GM23338 (cell line): Measurements from ENCODE around the gene ISCA1. TPM values are rescaled to one million over a fixed set of nuclear protein-coding genes. Genes with fewer than 3 reads are reported as not detected.

Experiments
- ATAC-seq: fragments of 200-7000 bp; cut with Tn5 transposase; 3 replicates; pipeline ENCODE4 v1.9.1; 2020
- DNase-seq: peaks from one replicate; pipeline ENCODE4 v3.0.0-alpha.2; 2015; ENCODE audit warnings: low spot score
- H2AFZ ChIP-seq: fragments of 200-600 bp; sonication (generic); 2 replicates; pipeline ENCODE4 v1.8.0; 2016; ENCODE audit warnings: antibody characterized with exemption, mild to moderate bottlenecking, moderate library complexity
- H3F3A ChIP-seq: fragments of 200-600 bp; sonication (generic); replicated peaks from 2 replicates; pipeline ENCODE4 v1.8.0; 2017; ENCODE audit warnings: antibody characterized with exemption, mixed run types, low read depth
- H3K27ac ChIP-seq: fragments of 200-600 bp; sonication (generic); 2 replicates; pipeline ENCODE4 v1.6.1; 2016; ENCODE audit warnings: low read depth
- H3K27me3 ChIP-seq: fragments of 200-600 bp; sonication (generic); 2 replicates; pipeline ENCODE4 v1.8.0; 2016; ENCODE audit warnings: mild to moderate bottlenecking, mixed run types, moderate library complexity; ENCODE audit not compliant: insufficient read depth
- H3K36me3 ChIP-seq: fragments of 200-600 bp; sonication (generic); 2 replicates; pipeline ENCODE4 v1.8.0; 2016; ENCODE audit warnings: mild to moderate bottlenecking; ENCODE audit not compliant: insufficient read depth
- H3K4me1 ChIP-seq: fragments of 200-600 bp; sonication (generic); 2 replicates; pipeline ENCODE4 v1.8.0; 2016; ENCODE audit warnings: mild to moderate bottlenecking, moderate library complexity; ENCODE audit not compliant: insufficient read depth
- H3K4me2 ChIP-seq: fragments of 200-600 bp; sonication (generic); 2 replicates; pipeline ENCODE4 v1.7.1; 2017; ENCODE audit warnings: mixed run types
- H3K4me3 ChIP-seq: fragments of 200-600 bp; sonication (generic); 2 replicates; pipeline ENCODE4 v1.6.1; 2016; ENCODE audit warnings: mixed run types
- H3K79me2 ChIP-seq: fragments of 200-600 bp; sonication (generic); replicated peaks from 2 replicates; pipeline ENCODE4 v1.8.0; 2017; ENCODE audit warnings: mild to moderate bottlenecking; ENCODE audit not compliant: insufficient read depth
- H3K9me2 ChIP-seq: fragments of 200-600 bp; sonication (generic); 2 replicates; pipeline ENCODE4 v1.8.0; 2017; ENCODE audit not compliant: insufficient read depth
- H4K20me1 ChIP-seq: fragments of 200-600 bp; sonication (generic); replicated peaks from 2 replicates; pipeline ENCODE4 v1.8.0; 2017; ENCODE audit warnings: mild to moderate bottlenecking; ENCODE audit not compliant: insufficient read depth
- H3K27ac Mint-ChIP-seq: 2 replicates; pipeline ENCODE4 v1.8.0; 2020; ENCODE audit warnings: inconsistent platforms, mild to moderate bottlenecking, moderate library complexity, mixed read lengths
- H3K27me3 Mint-ChIP-seq: 3 replicates; pipeline ENCODE4 v1.8.0; 2022; ENCODE audit warnings: low read depth, mild to moderate bottlenecking, moderate library complexity, mixed read lengths, inconsistent platforms; ENCODE audit not compliant: insufficient read depth, poor library complexity
- H3K36me3 Mint-ChIP-seq: 3 replicates; pipeline ENCODE4 v1.8.0; 2021; ENCODE audit warnings: low read depth, mild to moderate bottlenecking, inconsistent platforms, moderate library complexity, mixed read lengths
- H3K4me1 Mint-ChIP-seq: 3 replicates; pipeline ENCODE4 v1.8.0; 2020; ENCODE audit warnings: mild to moderate bottlenecking, inconsistent platforms, mixed read lengths
- H3K4me3 Mint-ChIP-seq: 3 replicates; pipeline ENCODE4 v1.8.0; 2021; ENCODE audit warnings: moderate library complexity, mild to moderate bottlenecking, inconsistent platforms, mixed read lengths
- H3K9me3 Mint-ChIP-seq: 3 replicates; pipeline ENCODE4 v1.8.0; 2020; ENCODE audit warnings: moderate library complexity, mild to moderate bottlenecking, inconsistent platforms, mixed read lengths
- ETS1 ChIP-seq: IDR thresholded peaks from 2 replicates; pipeline ENCODE4 v1.6.1; 2016; ENCODE audit warnings: antibody characterized with exemption
- EZH2phosphoT487 ChIP-seq: fragments of 200-600 bp; sonication (generic); IDR thresholded peaks from one replicate; pipeline ENCODE4 v1.8.1; 2018; ENCODE audit warnings: antibody characterized with exemption; ENCODE audit not compliant: unreplicated experiment
- ZNF114 ChIP-seq: fragments of 250-450 bp; sonication (Bioruptor Pico); IDR thresholded peaks from 2 replicates; pipeline ENCODE4 v1.5.0; 2020; ENCODE audit warnings: mild to moderate bottlenecking, moderate library complexity
- ZNF331 ChIP-seq: fragments of 250-450 bp; sonication (Bioruptor Pico); IDR thresholded peaks from 2 replicates; pipeline ENCODE4 v1.5.0; 2020; ENCODE audit warnings: low read depth, mild to moderate bottlenecking, moderate library complexity
- polyA plus RNA-seq: library from polyadenylated mRNA; unstranded; fragments of >200 nt; fragmentation: Nextera tagmentation; extraction: Ambion mirVana; gene quantifications from 2 replicates; pipeline ENCODE4 v1.2.1, GENCODE V29; 2016
- total RNA-seq: library from RNA; depleted of rRNA; stranded (reverse); fragments of >200 nt; shearing (Covaris generic); gene quantifications from 2 replicates; pipeline ENCODE4 v1.2.3, GENCODE V29; 2014
- TF ChIP-seq, protein P1 (sequence below), 2 experiments: fragments of 200-600 bp in 1 of 2; sonication (generic) in 1 of 2; conservative IDR thresholded peaks; 2 replicates each; pipeline versions ENCODE4 v1.5.1 to v1.6.1; 2016 to 2017; ENCODE audit warnings: antibody characterized with exemption in 2 of 2, low read depth in 2 of 2, mild to moderate bottlenecking in 2 of 2, moderate library complexity in 1 of 2
- TF ChIP-seq, protein P2 (sequence below): fragments of 250-450 bp; sonication (Bioruptor Pico); IDR thresholded peaks from 2 replicates; pipeline ENCODE4 v1.5.0; 2020; ENCODE audit warnings: mild to moderate bottlenecking, moderate library complexity

The ISCA1 gene
- total and polyA plus RNA-seq, 2 experiments from 2014 or later: 54.9 to 61.0 TPM

DNA sequence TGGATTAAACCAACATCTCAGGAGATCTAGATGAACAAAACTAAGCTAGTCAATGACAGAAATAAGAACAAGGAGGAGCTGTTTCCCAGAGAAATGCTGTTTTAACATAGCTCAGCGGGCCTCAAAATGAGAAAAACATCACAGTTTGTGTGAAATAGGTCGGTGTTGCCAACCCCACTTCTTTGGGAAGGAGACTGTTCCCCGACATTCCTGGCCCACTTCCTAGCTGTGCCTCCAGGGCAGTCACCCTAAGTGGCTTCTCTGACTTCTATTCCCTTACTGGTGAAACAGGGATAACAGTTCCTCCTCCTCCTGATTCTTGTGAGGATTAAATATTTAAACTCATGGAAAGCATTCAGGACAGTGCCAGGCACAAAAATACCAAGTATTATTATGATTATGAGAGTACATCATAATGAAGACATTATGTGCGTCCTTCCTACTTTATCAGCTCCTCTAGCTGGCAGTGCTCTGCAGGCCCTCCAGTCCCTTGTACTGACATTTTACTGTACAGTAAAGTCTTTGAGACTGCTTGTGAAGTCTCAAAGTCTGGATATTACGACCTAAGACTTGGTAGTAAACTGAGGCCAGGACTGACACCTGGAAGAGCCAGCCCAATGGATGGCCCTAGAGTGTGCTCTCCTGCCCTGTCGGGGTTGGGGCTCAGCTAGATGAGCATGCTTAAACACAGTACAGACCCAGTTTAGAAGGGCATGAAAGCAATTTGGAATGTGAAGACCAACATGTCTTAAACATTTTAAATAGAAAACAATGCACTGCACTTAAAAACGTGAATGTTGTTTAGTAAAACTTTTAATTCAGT lies 7.3 kb downstream of the ISCA1 start (continued):
- TF ChIP-seq, protein P1, sequence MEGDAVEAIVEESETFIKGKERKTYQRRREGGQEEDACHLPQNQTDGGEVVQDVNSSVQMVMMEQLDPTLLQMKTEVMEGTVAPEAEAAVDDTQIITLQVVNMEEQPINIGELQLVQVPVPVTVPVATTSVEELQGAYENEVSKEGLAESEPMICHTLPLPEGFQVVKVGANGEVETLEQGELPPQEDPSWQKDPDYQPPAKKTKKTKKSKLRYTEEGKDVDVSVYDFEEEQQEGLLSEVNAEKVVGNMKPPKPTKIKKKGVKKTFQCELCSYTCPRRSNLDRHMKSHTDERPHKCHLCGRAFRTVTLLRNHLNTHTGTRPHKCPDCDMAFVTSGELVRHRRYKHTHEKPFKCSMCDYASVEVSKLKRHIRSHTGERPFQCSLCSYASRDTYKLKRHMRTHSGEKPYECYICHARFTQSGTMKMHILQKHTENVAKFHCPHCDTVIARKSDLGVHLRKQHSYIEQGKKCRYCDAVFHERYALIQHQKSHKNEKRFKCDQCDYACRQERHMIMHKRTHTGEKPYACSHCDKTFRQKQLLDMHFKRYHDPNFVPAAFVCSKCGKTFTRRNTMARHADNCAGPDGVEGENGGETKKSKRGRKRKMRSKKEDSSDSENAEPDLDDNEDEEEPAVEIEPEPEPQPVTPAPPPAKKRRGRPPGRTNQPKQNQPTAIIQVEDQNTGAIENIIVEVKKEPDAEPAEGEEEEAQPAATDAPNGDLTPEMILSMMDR (conservative IDR thresholded peaks at IDR 0.05; ENCODE audit: low read depth in 2 of 2): no peak
- TF ChIP-seq EZH2phosphoT487 (no peak), ZNF331 (CRISPR knock-in tag) (no peak)

DNA sequence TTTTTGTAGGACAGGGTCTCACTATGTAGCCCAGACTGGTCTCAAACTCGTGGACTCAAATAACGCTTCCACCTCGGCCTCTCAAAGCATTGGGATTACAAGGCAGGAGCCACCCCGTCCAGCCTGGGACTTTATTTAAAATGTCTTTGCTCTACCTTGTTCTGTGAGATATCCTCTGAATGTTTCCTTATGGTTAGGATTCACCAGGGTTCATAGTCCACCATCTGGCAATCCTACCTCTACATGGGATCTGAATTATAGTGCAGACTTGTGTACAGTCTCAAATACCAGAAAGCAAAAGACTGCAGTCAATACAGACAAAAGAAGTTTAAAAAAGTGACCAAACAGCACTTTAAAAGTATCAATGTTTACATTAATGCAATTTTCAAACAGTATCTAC lies 10.1 kb downstream of the ISCA1 start:
- Histone ChIP-seq H3K4me2 (no peak overlapping the region), H3K79me2 (peaks cover 57% of the 10 kb centered on the region), H3F3A (no peaks in the 10 kb centered on the region), H3K36me3 (peaks cover 21% of the 10 kb centered on the region), H3K4me1 (no peaks in the 10 kb centered on the region), H3K4me3 (no peak overlapping the region), H4K20me1 (peaks cover 16% of the 10 kb centered on the region), H3K27ac (no peak overlapping the region), H3K9me2 (no peaks in the 10 kb centered on the region), H3K27me3 (no peaks in the 10 kb centered on the region), H2AFZ (no peak overlapping the region)
- Mint-ChIP-seq H3K27ac (no peak overlapping the region), H3K4me3 (no peak overlapping the region), H3K27me3 (no peaks in the 10 kb centered on the region), H3K4me1 (peaks cover 8% of the 10 kb centered on the region; the same call in 2 of the 3 replicates), H3K36me3 (peaks cover 41% of the 10 kb centered on the region), H3K9me3 (no peaks in the 10 kb centered on the region; the same call in 2 of the 3 replicates)
- TF ChIP-seq, protein P2, sequence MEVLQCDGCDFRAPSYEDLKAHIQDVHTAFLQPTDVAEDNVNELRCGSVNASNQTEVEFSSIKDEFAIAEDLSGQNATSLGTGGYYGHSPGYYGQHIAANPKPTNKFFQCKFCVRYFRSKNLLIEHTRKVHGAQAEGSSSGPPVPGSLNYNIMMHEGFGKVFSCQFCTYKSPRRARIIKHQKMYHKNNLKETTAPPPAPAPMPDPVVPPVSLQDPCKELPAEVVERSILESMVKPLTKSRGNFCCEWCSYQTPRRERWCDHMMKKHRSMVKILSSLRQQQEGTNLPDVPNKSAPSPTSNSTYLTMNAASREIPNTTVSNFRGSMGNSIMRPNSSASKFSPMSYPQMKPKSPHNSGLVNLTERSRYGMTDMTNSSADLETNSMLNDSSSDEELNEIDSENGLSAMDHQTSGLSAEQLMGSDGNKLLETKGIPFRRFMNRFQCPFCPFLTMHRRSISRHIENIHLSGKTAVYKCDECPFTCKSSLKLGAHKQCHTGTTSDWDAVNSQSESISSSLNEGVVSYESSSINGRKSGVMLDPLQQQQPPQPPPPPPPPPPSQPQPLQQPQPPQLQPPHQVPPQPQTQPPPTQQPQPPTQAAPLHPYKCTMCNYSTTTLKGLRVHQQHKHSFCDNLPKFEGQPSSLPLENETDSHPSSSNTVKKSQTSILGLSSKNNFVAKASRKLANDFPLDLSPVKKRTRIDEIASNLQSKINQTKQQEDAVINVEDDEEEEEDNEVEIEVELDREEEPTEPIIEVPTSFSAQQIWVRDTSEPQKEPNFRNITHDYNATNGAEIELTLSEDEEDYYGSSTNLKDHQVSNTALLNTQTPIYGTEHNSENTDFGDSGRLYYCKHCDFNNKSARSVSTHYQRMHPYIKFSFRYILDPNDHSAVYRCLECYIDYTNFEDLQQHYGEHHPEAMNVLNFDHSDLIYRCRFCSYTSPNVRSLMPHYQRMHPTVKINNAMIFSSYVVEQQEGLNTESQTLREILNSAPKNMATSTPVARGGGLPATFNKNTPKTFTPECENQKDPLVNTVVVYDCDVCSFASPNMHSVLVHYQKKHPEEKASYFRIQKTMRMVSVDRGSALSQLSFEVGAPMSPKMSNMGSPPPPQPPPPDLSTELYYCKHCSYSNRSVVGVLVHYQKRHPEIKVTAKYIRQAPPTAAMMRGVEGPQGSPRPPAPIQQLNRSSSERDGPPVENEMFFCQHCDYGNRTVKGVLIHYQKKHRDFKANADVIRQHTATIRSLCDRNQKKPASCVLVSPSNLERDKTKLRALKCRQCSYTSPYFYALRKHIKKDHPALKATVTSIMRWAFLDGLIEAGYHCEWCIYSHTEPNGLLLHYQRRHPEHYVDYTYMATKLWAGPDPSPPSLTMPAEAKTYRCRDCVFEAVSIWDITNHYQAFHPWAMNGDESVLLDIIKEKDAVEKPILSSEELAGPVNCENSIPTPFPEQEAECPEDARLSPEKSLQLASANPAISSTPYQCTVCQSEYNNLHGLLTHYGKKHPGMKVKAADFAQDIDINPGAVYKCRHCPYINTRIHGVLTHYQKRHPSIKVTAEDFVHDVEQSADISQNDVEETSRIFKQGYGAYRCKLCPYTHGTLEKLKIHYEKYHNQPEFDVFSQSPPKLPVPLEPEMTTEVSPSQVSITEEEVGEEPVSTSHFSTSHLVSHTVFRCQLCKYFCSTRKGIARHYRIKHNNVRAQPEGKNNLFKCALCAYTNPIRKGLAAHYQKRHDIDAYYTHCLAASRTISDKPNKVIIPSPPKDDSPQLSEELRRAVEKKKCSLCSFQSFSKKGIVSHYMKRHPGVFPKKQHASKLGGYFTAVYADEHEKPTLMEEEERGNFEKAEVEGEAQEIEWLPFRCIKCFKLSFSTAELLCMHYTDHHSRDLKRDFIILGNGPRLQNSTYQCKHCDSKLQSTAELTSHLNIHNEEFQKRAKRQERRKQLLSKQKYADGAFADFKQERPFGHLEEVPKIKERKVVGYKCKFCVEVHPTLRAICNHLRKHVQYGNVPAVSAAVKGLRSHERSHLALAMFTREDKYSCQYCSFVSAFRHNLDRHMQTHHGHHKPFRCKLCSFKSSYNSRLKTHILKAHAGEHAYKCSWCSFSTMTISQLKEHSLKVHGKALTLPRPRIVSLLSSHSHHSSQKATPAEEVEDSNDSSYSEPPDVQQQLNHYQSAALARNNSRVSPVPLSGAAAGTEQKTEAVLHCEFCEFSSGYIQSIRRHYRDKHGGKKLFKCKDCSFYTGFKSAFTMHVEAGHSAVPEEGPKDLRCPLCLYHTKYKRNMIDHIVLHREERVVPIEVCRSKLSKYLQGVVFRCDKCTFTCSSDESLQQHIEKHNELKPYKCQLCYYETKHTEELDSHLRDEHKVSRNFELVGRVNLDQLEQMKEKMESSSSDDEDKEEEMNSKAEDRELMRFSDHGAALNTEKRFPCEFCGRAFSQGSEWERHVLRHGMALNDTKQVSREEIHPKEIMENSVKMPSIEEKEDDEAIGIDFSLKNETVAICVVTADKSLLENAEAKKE (CRISPR knock-in tag): no peak
- TF ChIP-seq ZNF114 (CRISPR knock-in tag) (no peak), ETS1 (no peak)
- no peak for DNase-seq
- ATAC-seq: no peak
